Right lobe of liver (tissue), 4 donors: ENCODE measurements around the gene CNBP.

Experiments
- POLR2A ChIP-seq: fragments of 450-650 bp; IDR thresholded peaks from one replicate; pipeline ENCODE4 v1.6.1; 2017; ENCODE audit warnings: antibody characterized with exemption, mild to moderate bottlenecking
- TF ChIP-seq, protein P1 (sequence below), 4 donors: fragments of 200-600 bp in 3 of 4; fragments of 450-650 bp in 1 of 4; IDR thresholded peaks; one replicate each; pipeline versions ENCODE4 v1.5.1 to v1.8.0; 2016 to 2022; ENCODE audit warnings: antibody characterized with exemption in 4 of 4, mild to moderate bottlenecking in 2 of 4
- donor health status: DM: no; HTN: no; CAD: no.
- donor health status: DM: no; HTN: no; CAD: no.
- donor health status: DM: no; HTN: yes; CAD: no.

DNA sequence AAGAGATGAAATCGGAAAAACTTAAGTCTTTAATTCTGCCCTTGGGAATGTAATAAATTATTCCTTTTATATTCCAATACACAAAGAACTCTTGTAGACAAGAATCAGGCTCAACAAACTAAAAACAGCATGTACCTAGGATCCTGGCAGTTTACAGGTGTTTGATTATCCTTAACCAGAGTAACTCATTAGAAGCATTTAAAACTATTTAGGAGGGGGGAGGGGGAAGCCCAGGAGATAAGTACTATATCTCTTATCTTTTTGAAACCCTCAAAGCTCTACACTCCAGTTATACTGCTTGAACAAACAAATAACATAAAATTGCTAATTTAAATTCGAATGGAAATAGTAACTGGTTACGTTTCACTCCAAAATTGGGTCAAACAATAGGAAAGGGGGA is 1.9 kb downstream of the CNBP start:
- no peak for TF ChIP-seq POLR2A
- TF ChIP-seq, protein P1, sequence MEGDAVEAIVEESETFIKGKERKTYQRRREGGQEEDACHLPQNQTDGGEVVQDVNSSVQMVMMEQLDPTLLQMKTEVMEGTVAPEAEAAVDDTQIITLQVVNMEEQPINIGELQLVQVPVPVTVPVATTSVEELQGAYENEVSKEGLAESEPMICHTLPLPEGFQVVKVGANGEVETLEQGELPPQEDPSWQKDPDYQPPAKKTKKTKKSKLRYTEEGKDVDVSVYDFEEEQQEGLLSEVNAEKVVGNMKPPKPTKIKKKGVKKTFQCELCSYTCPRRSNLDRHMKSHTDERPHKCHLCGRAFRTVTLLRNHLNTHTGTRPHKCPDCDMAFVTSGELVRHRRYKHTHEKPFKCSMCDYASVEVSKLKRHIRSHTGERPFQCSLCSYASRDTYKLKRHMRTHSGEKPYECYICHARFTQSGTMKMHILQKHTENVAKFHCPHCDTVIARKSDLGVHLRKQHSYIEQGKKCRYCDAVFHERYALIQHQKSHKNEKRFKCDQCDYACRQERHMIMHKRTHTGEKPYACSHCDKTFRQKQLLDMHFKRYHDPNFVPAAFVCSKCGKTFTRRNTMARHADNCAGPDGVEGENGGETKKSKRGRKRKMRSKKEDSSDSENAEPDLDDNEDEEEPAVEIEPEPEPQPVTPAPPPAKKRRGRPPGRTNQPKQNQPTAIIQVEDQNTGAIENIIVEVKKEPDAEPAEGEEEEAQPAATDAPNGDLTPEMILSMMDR (IDR thresholded peaks at IDR 0.05) = no peak
